HepG2 (cell line): ENCODE measurements around the gene NMNAT1. TPM values are rescaled to one million over a fixed set of nuclear protein-coding genes. Genes with fewer than 3 reads are reported as not detected.

Experiments used
- BORCS8-MEF2B ChIP-seq: sonication (generic); formaldehyde crosslinking; IDR thresholded peaks from 2 replicates; pipeline ENCODE4 v1.8.0; 2022; ENCODE audit warnings: mild to moderate bottlenecking, missing genetic modification reagents
- GABPB1 ChIP-seq: IDR thresholded peaks from 2 replicates; pipeline ENCODE4 v1.6.1; 2016; ENCODE audit warnings: mild to moderate bottlenecking, missing genetic modification reagents, moderate library complexity, missing compliant biosample characterization
- RXRA ChIP-seq: sonication (generic); formaldehyde crosslinking; IDR thresholded peaks from 2 replicates; pipeline ENCODE4 v1.5.1; 2020; ENCODE audit warnings: missing genetic modification reagents
- SKI ChIP-seq: fragments of 450-650 bp; IDR thresholded peaks from one replicate; pipeline ENCODE4 v1.6.1; 2018; ENCODE audit warnings: mild to moderate bottlenecking; ENCODE audit not compliant: partially characterized antibody
- SP4 ChIP-seq: sonication (generic); formaldehyde crosslinking; IDR thresholded peaks from 2 replicates; pipeline ENCODE4 v1.8.1; 2023; ENCODE audit warnings: mild to moderate bottlenecking, missing genetic modification reagents
- TGIF2 ChIP-seq: IDR thresholded peaks from 2 replicates; pipeline ENCODE4 v1.6.1; 2016; ENCODE audit warnings: control low read depth, missing compliant biosample characterization
- TOE1 ChIP-seq: sonication (generic); formaldehyde crosslinking; IDR thresholded peaks from 2 replicates; pipeline ENCODE4 v1.4.0; 2020; ENCODE audit warnings: mild to moderate bottlenecking, missing genetic modification reagents
- ZBTB1 ChIP-seq: sonication (generic); formaldehyde crosslinking; IDR thresholded peaks from 2 replicates; pipeline ENCODE4 v1.4.0; 2020; ENCODE audit warnings: missing genetic modification reagents, borderline replicate concordance
- ZBTB3 ChIP-seq: sonication (generic); formaldehyde crosslinking; IDR thresholded peaks from 2 replicates; pipeline ENCODE4 v1.4.0; 2020; ENCODE audit warnings: low read depth, mild to moderate bottlenecking, moderate library complexity, missing genetic modification reagents, borderline replicate concordance
- ZFX ChIP-seq: sonication (generic); formaldehyde crosslinking; IDR thresholded peaks from 2 replicates; pipeline ENCODE4 v1.4.0; 2020; ENCODE audit warnings: mild to moderate bottlenecking, low read depth, missing genetic modification reagents, moderate library complexity
- ZNF232 ChIP-seq: sonication (generic); formaldehyde crosslinking; IDR thresholded peaks from 2 replicates; pipeline ENCODE4 v1.4.0; 2020; ENCODE audit warnings: missing genetic modification reagents, borderline replicate concordance
- ZNF234 ChIP-seq: sonication (generic); formaldehyde crosslinking; conservative IDR thresholded peaks from 2 replicates; pipeline ENCODE4 v1.5.1; 2020; ENCODE audit warnings: mild to moderate bottlenecking, missing genetic modification reagents
- ZNF264 ChIP-seq: sonication (generic); formaldehyde crosslinking; IDR thresholded peaks from 2 replicates; pipeline ENCODE4 v1.4.0; 2020; ENCODE audit warnings: missing genetic modification reagents
- ZNF326 ChIP-seq: sonication (generic); formaldehyde crosslinking; IDR thresholded peaks from 2 replicates; pipeline ENCODE4 v1.4.0; 2020; ENCODE audit warnings: missing genetic modification reagents, borderline replicate concordance
- ZNF557 ChIP-seq: sonication (generic); formaldehyde crosslinking; IDR thresholded peaks from 2 replicates; pipeline ENCODE4 v1.4.0; 2020; ENCODE audit warnings: missing genetic modification reagents
- ZNF678 ChIP-seq: sonication (generic); formaldehyde crosslinking; IDR thresholded peaks from 2 replicates; pipeline ENCODE4 v1.4.0; 2020; ENCODE audit warnings: mild to moderate bottlenecking, missing genetic modification reagents
- ZNF776 ChIP-seq: sonication (generic); formaldehyde crosslinking; IDR thresholded peaks from 2 replicates; pipeline ENCODE4 v1.4.0; 2020; ENCODE audit warnings: mild to moderate bottlenecking, missing genetic modification reagents
- ZZZ3 ChIP-seq: sonication (generic); formaldehyde crosslinking; IDR thresholded peaks from 2 replicates; pipeline ENCODE4 v1.4.0; 2020; ENCODE audit warnings: missing genetic modification reagents, mild to moderate bottlenecking, borderline replicate concordance
- polyA plus RNA-seq, 8 experiments: library from polyadenylated mRNA; depleted of rRNA in 3 of 8; stranded (reverse) in 7 of 8; unstranded in 1 of 8; fragments of >200 nt; fragmentation: Illumina TruSeq in 4 of 8; extraction: Trizol in 4 of 8; gene quantifications; 2 replicates each; pipeline versions ENCODE4 v1.2.1 to v1.2.3, GENCODE V29; 2011 to 2016; ENCODE audit warnings: low read depth in 4 of 8, missing spikeins in 1 of 8, mixed read lengths in 1 of 8; ENCODE audit not compliant: insufficient read depth in 1 of 8
- total RNA-seq, 5 experiments: library from RNA; depleted of rRNA; stranded (reverse); fragments of >200 nt; fragmentation: Illumina TruSeq; extraction: Trizol; gene quantifications; 2 replicates each; pipeline ENCODE4 v1.2.3, GENCODE V29; 2016; ENCODE audit warnings: low read depth in 1 of 5
- TF ChIP-seq, protein P1 (sequence below): conservative IDR thresholded peaks from 2 replicates; pipeline ENCODE4 v1.6.1; 2018; ENCODE audit warnings: missing genetic modification reagents
- TF ChIP-seq, protein P2 (sequence below): sonication (generic); formaldehyde crosslinking; IDR thresholded peaks from 2 replicates; pipeline ENCODE4 v1.5.1; 2020; ENCODE audit warnings: mild to moderate bottlenecking, missing genetic modification reagents
- TF ChIP-seq, protein P3 (sequence below): sonication (generic); formaldehyde crosslinking; IDR thresholded peaks from 2 replicates; pipeline ENCODE4 v1.4.0; 2020; ENCODE audit warnings: missing genetic modification reagents, mild to moderate bottlenecking, borderline replicate concordance

Gene NMNAT1
- total and polyA plus RNA-seq, 2 of the 13 experiments (the other 11 are each of a cell fraction or from before 2014, with no cell fraction given): 5.6 to 12.2 TPM

DNA sequence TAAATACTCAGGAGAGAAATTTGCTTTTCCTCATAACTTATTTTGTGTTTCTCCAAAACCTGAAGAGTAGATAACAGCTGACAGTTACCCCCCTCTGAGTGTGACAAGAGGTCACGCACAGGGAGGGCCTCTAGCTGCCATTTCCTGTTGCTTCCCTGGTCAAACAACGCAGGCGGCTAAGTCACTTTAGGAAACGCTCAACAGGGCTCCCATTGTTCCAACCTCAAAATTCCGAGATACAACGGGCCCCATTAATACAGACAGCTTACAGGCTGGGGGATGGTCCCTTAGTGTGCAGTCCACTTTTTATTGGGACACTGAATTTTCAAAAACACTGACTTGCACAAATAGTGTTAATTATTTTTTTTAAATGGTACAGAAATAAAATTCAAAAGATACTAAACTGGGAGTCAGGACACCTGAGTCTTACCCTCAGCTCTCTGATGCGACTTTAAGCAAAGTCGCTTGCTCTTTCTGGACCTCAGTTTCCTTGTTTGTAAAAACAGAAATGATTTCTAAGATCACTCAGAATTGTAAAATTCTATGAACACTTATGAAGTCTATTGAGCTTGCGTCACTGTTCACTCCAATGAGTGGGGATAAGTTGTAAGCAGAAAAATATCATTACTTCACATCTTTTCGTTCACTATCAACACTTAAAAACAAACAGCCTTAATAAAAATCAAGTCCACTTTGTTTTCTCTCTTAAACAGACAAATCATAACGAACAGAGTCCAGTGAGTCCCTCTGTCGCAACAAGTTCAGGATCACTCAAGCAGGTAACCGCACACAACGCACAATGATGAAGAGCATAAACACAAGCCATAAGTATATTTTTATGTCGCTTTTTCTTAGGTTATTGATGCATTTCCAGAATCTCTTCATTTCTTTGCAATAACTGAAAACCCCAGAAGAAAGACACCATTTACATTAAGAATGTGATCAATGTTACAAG lies 13.6 kb upstream of the NMNAT1 start (continued):
- TF ChIP-seq ZBTB3 (CRISPR knock-in tag): no peak
- peak; percentile 69 for TF ChIP-seq GABPB1
- no peak for TF ChIP-seq ZZZ3 (CRISPR knock-in tag)
- TF ChIP-seq, protein P1, sequence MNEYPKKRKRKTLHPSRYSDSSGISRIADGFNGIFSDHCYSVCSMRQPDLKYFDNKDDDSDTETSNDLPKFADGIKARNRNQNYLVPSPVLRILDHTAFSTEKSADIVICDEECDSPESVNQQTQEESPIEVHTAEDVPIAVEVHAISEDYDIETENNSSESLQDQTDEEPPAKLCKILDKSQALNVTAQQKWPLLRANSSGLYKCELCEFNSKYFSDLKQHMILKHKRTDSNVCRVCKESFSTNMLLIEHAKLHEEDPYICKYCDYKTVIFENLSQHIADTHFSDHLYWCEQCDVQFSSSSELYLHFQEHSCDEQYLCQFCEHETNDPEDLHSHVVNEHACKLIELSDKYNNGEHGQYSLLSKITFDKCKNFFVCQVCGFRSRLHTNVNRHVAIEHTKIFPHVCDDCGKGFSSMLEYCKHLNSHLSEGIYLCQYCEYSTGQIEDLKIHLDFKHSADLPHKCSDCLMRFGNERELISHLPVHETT: no peak
- no peak for TF ChIP-seq SKI
- peak; percentile 74; the same call in 1 of the 2 replicates for TF ChIP-seq TGIF2 (CRISPR knock-in tag)
- no peak for TF ChIP-seq ZNF326
- no peak for TF ChIP-seq ZNF678 (CRISPR knock-in tag)
- no peak for TF ChIP-seq ZNF234 (CRISPR knock-in tag)
- TF ChIP-seq, protein P2, sequence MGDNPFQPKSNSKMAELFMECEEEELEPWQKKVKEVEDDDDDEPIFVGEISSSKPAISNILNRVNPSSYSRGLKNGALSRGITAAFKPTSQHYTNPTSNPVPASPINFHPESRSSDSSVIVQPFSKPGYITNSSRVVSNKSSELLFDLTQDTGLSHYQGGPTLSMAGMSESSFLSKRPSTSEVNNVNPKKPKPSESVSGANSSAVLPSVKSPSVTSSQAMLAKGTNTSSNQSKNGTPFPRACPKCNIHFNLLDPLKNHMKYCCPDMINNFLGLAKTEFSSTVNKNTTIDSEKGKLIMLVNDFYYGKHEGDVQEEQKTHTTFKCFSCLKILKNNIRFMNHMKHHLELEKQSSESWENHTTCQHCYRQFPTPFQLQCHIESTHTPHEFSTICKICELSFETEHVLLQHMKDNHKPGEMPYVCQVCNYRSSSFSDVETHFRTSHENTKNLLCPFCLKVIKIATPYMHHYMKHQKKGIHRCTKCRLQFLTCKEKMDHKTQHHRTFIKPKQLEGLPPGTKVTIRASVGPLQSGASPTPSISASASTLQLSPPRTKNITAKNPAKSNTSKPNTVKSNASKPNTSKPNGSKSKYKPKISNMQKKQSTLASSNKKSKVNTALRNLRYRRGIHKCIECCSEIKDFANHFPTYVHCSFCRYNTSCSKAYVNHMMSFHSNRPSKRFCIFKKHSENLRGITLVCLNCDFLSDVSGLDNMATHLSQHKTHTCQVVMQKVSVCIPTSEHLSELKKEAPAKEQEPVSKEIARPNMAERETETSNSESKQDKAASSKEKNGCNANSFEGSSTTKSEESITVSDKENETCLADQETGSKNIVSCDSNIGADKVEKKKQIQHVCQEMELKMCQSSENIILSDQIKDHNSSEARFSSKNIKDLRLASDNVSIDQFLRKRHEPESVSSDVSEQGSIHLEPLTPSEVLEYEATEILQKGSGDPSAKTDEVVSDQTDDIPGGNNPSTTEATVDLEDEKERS (CRISPR knock-in tag): no peak
- TF ChIP-seq TOE1 (CRISPR knock-in tag): no peak
- no peak for TF ChIP-seq ZNF776 (CRISPR knock-in tag)
- TF ChIP-seq, protein P3, sequence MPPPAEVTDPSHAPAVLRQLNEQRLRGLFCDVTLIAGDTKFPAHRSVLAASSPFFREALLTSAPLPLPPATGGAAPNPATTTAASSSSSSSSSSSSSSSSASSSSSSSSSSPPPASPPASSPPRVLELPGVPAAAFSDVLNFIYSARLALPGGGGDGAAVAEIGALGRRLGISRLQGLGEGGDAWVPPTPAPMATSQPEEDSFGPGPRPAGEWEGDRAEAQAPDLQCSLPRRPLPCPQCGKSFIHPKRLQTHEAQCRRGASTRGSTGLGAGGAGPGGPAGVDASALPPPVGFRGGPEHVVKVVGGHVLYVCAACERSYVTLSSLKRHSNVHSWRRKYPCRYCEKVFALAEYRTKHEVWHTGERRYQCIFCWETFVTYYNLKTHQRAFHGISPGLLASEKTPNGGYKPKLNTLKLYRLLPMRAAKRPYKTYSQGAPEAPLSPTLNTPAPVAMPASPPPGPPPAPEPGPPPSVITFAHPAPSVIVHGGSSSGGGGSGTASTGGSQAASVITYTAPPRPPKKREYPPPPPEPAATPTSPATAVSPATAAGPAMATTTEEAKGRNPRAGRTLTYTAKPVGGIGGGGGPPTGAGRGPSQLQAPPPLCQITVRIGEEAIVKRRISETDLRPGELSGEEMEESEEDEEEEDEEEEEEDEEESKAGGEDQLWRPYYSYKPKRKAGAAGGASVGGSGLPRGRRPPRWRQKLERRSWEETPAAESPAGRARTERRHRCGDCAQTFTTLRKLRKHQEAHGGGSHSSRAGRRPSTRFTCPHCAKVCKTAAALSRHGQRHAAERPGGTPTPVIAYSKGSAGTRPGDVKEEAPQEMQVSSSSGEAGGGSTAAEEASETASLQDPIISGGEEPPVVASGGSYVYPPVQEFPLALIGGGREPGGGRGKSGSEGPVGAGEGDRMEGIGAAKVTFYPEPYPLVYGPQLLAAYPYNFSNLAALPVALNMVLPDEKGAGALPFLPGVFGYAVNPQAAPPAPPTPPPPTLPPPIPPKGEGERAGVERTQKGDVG (CRISPR knock-in tag): no peak
- peak; percentile 51; the same call in 1 of the 2 replicates for TF ChIP-seq SP4 (CRISPR knock-in tag)
- TF ChIP-seq ZNF232 (CRISPR knock-in tag): peak; percentile 73; the same call in 1 of the 2 replicates
- no peak for TF ChIP-seq BORCS8-MEF2B (CRISPR knock-in tag)
- TF ChIP-seq RXRA (CRISPR knock-in tag): peak; percentile 96
- TF ChIP-seq ZNF264 (CRISPR knock-in tag): peak; percentile 71
- TF ChIP-seq ZFX (CRISPR knock-in tag): peak; percentile 51; the same call in 1 of the 2 replicates
- no peak for TF ChIP-seq ZBTB1 (CRISPR knock-in tag)
- no peak; the same call in 1 of the 2 replicates for TF ChIP-seq ZNF557 (CRISPR knock-in tag)
